NCI-H82 (cell line): Measurements from ENCODE around the gene CHCHD3.

Source experiments
- DNase-seq: peaks from one replicate; lab custom pipeline; 2025; lab: John Stamatoyannopoulos, UW

The CHCHD3 gene

DNA sequence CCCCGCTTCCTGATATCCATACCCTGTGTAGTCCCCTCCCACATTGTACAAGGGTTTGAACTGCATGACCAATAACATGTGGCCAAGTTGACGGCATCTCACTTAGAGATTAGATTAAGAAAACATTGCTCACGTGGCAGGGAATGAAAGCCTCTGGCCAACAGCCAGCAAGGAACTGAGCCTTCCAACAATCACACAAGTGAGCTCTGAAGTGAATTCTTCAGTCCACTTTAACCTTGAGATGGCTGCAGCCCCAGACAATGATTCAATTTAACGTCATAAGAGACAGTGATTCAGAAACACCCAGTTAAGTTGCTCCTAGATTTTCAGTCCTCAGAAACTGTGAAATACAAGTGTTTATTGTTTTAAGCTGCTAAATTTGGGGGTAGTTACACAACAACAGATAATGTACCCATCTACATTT lies 339.7 kb downstream of the CHCHD3 start:
- DNase-seq = peak; percentile 32

DNA sequence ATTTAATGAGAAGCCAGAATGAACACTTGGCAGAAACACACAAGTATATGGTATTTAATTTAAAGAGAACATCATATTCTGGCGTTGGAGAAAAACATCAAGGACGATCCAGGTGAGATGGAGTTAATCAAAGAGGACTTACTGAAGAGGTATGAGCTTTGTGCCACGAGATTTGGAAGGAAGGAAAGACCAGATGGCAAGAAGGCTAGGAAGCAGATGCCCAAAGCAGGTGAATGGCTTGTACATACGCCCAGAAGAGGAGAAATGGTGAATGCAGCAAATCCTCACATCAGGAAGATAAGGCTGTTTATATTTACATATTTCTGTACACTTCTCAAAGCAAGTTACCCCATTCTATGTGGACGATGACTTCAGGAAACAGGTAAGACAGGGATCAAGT lies 341.7 kb downstream of the CHCHD3 start:
- no peak for DNase-seq

DNA sequence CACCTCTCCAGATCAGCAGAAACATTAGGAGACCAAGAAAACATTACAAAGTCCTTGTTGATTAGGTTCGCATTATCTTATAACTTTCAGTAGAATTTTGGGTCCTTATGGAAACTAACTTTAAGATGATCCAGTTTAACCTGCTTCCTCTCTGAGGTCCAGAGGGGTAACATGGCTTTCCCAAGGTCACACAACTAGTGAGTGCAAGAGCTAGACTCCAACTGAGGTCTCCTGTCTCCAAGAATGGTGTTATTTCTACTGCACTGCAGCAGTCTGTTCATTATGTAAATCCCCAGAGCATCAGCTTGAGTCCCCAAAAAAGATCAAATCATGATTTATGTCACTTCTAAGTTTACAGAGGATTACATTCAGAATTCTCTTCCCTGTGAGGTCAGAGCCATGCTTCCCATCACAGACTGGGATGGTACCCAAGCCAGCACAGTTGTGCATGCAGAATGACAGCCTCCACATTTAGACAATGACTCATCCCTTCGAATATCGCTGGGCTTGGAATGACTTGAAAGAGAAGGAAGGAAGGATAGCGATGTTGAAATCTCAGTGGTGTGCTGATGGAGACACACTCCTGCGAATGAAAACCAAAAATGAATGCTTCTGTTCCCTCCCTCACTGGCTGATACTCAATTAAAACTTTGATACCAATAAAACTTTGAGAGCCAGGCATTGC lies 342.5 kb downstream of the CHCHD3 start:
- DNase-seq = peak; percentile 18

GRCh38 chr7:132738254-132738653 lies 343.6 kb downstream of the CHCHD3 start:
- no peak for DNase-seq

DNA sequence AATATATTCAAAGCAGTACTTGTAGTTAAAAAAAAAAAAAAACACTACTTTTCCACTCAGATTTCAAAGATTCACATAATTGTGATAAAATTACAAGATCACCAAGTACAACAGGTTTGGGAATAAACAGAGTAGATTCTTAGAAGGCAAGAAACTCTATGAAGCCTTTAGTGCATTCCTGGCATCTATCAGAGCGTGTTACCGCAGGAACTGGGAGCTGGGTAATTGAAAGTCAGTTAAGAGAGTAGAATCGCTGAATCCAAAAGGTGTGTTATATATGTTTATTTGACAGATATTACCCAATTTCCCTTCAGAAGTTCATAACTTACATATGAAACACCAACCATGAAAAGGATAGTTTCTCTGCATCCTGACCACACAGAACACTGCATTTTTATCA lies 346.4 kb downstream of the CHCHD3 start:
- no peak for DNase-seq
